Coronary artery (tissue), 2 donors: Measurements from ENCODE around the gene FAM117B.

Source experiments
- DNase-seq: peaks from one replicate; pipeline ENCODE4 v3.0.0-alpha.2; 2017; ENCODE audit warnings: low spot score
- H3K27ac ChIP-seq, 2 donors: fragments of 200-600 bp; sonication (generic); one replicate each; pipeline ENCODE4 v1.5.1; 2016 to 2019
- H3K4me3 ChIP-seq: fragments of 200-600 bp; sonication (generic); 2 replicates; pipeline ENCODE4 v1.5.1; 2016; ENCODE audit warnings: mild to moderate bottlenecking, moderate library complexity
- CTCF ChIP-seq: fragments of 200-600 bp; sonication (generic); IDR thresholded peaks from one replicate; pipeline ENCODE4 v1.5.1; 2019; ENCODE audit warnings: antibody characterized with exemption

The FAM117B gene

GRCh38 chr2:202716953-202717597 lies 82.3 kb downstream of the FAM117B start:
- no peak for DNase-seq
- Histone ChIP-seq H3K4me3 (no peak overlapping the region), H3K27ac (no peak overlapping the region)
- TF ChIP-seq CTCF: no peak

DNA sequence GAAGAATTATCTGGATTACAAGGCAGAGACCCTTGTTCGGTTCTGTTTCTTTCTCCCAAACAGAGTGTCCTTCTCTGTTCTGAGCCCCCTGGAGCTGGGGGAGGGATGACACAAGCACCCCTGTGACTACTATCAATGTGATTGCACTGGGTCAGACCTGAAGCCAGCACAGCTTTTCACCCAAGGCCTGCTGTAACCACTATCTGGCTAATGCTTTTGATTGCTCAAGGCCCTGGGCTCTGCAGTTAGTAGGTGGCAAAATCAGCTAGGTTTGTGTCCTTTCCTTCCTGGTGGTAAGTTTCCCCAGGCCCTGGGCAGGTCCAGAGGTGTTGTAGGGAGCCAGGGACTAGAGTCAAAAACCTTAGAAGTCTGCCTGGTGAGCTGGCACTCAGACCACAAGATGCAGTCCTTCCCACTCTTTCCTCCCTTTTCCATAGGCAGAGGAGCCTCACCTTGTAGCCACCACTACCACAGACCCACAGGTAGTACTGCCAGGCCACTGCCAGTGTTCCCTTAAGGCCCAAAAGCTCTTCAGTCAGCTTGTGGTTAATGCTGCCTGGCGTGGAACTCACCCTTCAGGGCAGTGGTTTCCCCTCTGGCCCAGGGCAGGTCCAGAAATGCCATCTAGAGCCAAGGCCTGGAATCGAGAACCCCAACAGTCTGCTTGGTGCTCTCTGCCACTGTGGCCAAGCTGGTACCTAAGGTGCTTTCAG lies 83.0 kb downstream of the FAM117B start:
- no peak overlapping the region for H3K27ac ChIP-seq
- no peak for DNase-seq
- no peak for TF ChIP-seq CTCF
- H3K4me3 ChIP-seq: no peak overlapping the region

- no peak overlapping the region for H3K4me3 ChIP-seq
- no peak overlapping the region for H3K27ac ChIP-seq
- no peak for DNase-seq
- TF ChIP-seq CTCF: no peak
Measured at GRCh38 chr2:202718614-202719013, 83.8 kb downstream of the FAM117B start.

DNA sequence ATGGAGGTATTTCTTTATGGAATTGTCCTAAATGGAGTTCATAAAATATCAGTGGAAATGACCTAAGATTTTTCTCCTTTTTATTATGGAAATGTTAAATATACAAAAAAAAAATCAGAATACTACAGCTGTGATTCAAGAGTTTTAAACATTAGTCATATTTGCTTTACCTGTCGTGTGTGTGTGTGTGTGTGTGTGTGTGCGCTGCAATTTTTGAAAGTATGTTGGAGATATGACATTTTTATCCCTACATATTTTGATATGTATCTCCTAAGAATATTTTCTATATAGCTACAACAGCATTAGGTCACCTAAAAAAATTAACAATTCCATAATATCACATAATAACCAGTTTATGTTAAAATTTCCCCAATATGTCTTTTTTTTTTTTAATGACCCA lies 85.5 kb downstream of the FAM117B start:
- no peak overlapping the region for H3K27ac ChIP-seq
- no peak for DNase-seq
- TF ChIP-seq CTCF: no peak
- H3K4me3 ChIP-seq: no peak overlapping the region

DNA sequence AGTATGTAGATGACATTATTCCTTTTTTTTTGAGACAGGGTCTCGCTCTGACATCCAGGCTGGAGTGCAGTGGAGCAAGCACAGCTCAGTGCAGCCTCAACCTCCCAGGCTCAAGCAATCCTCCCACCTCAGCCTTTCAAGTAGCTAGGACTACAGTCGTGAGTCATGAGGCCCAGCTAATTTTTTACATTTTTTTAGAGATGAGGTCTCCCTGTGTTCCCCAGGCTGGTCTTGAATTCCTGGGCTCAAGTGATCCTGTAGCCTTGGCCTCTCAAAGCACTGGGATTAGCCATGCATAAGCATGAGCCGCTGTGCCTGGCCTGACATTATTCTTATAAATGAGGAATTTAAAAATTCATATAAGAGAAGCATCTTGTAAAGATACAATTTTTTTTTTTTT lies 86.9 kb downstream of the FAM117B start:
- DNase-seq: no peak
- no peak for TF ChIP-seq CTCF
- no peak overlapping the region for H3K4me3 ChIP-seq
- no peak overlapping the region for H3K27ac ChIP-seq

DNA sequence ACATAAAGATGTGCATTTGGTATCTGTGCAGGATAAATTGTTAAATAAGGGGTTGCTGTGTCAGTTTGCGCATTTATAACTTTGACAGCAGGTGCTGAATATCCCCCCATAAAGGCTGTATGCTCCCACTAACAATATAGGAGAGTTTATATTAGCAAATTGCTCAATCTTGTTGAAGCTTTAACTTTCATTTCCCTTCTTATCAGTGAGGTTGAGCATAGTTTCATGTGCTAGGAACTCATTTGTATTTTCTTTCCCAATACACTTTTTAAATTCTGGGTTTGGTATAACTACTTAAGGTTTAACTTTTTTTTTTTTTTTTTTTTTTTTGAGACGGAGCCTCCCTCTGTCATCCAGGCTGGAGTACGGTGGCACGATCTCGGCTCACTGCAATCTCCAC lies 89.0 kb downstream of the FAM117B start:
- Histone ChIP-seq H3K27ac (no peak overlapping the region), H3K4me3 (no peak overlapping the region)
- no peak for DNase-seq
- no peak for TF ChIP-seq CTCF

GRCh38 chr2:202726070-202726469 lies 91.3 kb downstream of the FAM117B start:
- Histone ChIP-seq H3K27ac (no peak overlapping the region), H3K4me3 (no peak overlapping the region)
- no peak for TF ChIP-seq CTCF
- DNase-seq: no peak
